ENCODE results near the gene CANX. TPM values are rescaled to one million over a fixed set of nuclear protein-coding genes. Genes with fewer than 3 reads are reported as not detected.

The CANX gene
- total and polyA plus RNA-seq, 9 of the 15 experiments (the other 6 are each of a cell fraction or from before 2014, with no cell fraction given), result 155 to 893 (median 589) TPM

DNA sequence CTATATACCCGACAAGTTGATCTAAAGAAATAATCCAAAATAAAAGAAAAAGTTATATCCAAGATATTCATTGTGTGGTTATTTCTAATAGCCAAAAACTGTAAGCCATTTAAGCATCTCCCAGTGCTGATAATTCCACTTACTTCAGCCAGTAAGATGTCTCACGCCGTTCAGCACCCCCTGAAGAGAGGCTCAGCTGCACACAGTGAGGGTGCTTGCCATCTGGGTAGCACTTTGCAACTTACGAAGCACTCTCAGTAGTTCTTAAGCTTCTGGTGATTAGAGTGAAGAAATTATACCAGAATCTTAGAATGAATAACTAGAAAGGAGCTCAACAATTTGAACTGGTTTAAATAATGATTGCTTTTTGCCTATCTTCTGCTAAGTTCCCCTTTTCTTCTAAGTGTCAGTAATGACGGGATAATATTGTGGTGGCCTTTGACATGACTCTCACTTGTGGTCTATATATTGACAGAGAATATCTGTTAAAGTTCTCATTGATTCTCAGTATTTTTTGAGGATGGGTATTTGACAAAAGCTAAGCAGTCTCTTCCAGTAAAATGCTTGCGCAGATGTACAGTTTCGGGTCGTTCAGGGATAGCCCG lies 68.8 kb downstream of the CANX start:
- intact Hi-C loops (cut with micrococcal nuclease), result loop anchor here (5.0 kb wide), 1 partner anchor 40 kb away; the partner anchor contains the start of gene MGAT4B
- DNase-seq (ENCODE audit: extremely low read depth in 1 of 4, low spot score in 3 of 4) (no peak), ATAC-seq (no peak), FAIRE-seq (no peak)
- in situ Hi-C loops (cut with MboI), result no loop called here
- Histone ChIP-seq H3K4me3 (no peak overlapping the region), H3K4me1 (replicated peaks in 1 of 2; ENCODE audit: control insufficient read depth in 2 of 2, insufficient read depth in 2 of 2, low read length in 2 of 2) (peaks cover 18 to 31% of the 10 kb centered on the region in 2 experiments), H3K27me3 (ENCODE audit: control insufficient read depth in 2 of 2, insufficient read depth in 2 of 2, low read length in 2 of 2) (no peaks in the 10 kb centered on the region), H4K20me1 (replicated peaks; ENCODE audit: control insufficient read depth, insufficient read depth, low read length) (peaks cover 33% of the 10 kb centered on the region), H2AFZ (ENCODE audit: low read depth, low read length) (no peak overlapping the region), H3K9me3 (replicated peaks; ENCODE audit: control insufficient read depth, insufficient read depth, low read depth, low read length) (no peaks in the 10 kb centered on the region), H3K9ac (ENCODE audit: insufficient read depth in 1 of 2, low read depth in 2 of 2, low read length in 2 of 2) (no peak overlapping the region), H3K27ac (ENCODE audit: extremely low read depth, low read depth, low read length) (no peak overlapping the region), H3K79me2 (ENCODE audit: control insufficient read depth, insufficient read depth, low read length) (peaks cover 53% of the 10 kb centered on the region), H3K9me1 (ENCODE audit: control insufficient read depth, insufficient read depth, low read length) (peaks cover 8% of the 10 kb centered on the region), H3K4me2 (ENCODE audit: insufficient read depth, low read length) (no peak overlapping the region), H3K36me3 (ENCODE audit: control insufficient read depth, insufficient read depth, low read length) (peaks cover 80% of the 10 kb centered on the region)
- TF ChIP-seq SMC3 (conservative IDR thresholded peaks at IDR 0.05; ENCODE audit: insufficient read depth, low read depth, low read length), result no peak
- no peak for TF ChIP-seq MAFK (IDR thresholded peaks at IDR 0.05; ENCODE audit: low read length)
- TF ChIP-seq, protein P1, sequence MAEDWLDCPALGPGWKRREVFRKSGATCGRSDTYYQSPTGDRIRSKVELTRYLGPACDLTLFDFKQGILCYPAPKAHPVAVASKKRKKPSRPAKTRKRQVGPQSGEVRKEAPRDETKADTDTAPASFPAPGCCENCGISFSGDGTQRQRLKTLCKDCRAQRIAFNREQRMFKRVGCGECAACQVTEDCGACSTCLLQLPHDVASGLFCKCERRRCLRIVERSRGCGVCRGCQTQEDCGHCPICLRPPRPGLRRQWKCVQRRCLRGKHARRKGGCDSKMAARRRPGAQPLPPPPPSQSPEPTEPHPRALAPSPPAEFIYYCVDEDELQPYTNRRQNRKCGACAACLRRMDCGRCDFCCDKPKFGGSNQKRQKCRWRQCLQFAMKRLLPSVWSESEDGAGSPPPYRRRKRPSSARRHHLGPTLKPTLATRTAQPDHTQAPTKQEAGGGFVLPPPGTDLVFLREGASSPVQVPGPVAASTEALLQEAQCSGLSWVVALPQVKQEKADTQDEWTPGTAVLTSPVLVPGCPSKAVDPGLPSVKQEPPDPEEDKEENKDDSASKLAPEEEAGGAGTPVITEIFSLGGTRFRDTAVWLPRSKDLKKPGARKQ (CRISPR knock-in tag; IDR thresholded peaks at IDR 0.05), result no peak
- TF ChIP-seq NR4A1 (CRISPR knock-in tag; IDR thresholded peaks at IDR 0.05), result no peak
- TF ChIP-seq NR4A1 (tag; IDR thresholded peaks at IDR 0.05), result no peak
- no peak for TF ChIP-seq SMARCE1 (IDR thresholded peaks at IDR 0.05)
- TF ChIP-seq RFX5 (IDR thresholded peaks at IDR 0.05; ENCODE audit: low read depth, low read length), result no peak
- no peak for TF ChIP-seq ZNF140 (CRISPR knock-in tag; IDR thresholded peaks at IDR 0.05)
- TF ChIP-seq SMAD1 (IDR thresholded peaks at IDR 0.05; ENCODE audit: low read depth, low read length, partially characterized antibody), result no peak
- no peak for TF ChIP-seq ZFP1 (CRISPR knock-in tag; IDR thresholded peaks at IDR 0.05)
- no peak for TF ChIP-seq ZFX (CRISPR knock-in tag; IDR thresholded peaks at IDR 0.05)
- no peak for TF ChIP-seq ZNF717 (CRISPR knock-in tag; IDR thresholded peaks at IDR 0.05)
- TF ChIP-seq, protein P2, sequence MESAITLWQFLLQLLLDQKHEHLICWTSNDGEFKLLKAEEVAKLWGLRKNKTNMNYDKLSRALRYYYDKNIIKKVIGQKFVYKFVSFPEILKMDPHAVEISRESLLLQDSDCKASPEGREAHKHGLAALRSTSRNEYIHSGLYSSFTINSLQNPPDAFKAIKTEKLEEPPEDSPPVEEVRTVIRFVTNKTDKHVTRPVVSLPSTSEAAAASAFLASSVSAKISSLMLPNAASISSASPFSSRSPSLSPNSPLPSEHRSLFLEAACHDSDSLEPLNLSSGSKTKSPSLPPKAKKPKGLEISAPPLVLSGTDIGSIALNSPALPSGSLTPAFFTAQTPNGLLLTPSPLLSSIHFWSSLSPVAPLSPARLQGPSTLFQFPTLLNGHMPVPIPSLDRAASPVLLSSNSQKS (CRISPR knock-in tag; IDR thresholded peaks at IDR 0.05), result no peak
- TF ChIP-seq, protein P3, sequence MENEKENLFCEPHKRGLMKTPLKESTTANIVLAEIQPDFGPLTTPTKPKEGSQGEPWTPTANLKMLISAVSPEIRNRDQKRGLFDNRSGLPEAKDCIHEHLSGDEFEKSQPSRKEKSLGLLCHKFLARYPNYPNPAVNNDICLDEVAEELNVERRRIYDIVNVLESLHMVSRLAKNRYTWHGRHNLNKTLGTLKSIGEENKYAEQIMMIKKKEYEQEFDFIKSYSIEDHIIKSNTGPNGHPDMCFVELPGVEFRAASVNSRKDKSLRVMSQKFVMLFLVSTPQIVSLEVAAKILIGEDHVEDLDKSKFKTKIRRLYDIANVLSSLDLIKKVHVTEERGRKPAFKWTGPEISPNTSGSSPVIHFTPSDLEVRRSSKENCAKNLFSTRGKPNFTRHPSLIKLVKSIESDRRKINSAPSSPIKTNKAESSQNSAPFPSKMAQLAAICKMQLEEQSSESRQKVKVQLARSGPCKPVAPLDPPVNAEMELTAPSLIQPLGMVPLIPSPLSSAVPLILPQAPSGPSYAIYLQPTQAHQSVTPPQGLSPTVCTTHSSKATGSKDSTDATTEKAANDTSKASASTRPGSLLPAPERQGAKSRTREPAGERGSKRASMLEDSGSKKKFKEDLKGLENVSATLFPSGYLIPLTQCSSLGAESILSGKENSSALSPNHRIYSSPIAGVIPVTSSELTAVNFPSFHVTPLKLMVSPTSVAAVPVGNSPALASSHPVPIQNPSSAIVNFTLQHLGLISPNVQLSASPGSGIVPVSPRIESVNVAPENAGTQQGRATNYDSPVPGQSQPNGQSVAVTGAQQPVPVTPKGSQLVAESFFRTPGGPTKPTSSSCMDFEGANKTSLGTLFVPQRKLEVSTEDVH (IDR thresholded peaks at IDR 0.05; ENCODE audit: low read depth, partially characterized antibody), result no peak
- TF ChIP-seq SNIP1 (IDR thresholded peaks at IDR 0.05; ENCODE audit: low read depth), result no peak
- no peak for TF ChIP-seq MCM3 (IDR thresholded peaks at IDR 0.05)
- TF ChIP-seq CXXC5 (CRISPR knock-in tag; IDR thresholded peaks at IDR 0.05), result no peak
- CTCF ChIA-PET (ENCODE audit: low intra/inter-chr PET ratio), result no interaction called here
- WGBS (ENCODE audit: insufficient coverage, low coverage, missing lambda C conversion rate), result 94% methylated on average over 9 of the region's 9 CpGs
- POLR2A ChIA-PET, result interaction anchor here (1.0 to 2.8 kb wide), 4 partner anchors 12 to 53 kb away, joined by 3 to 8 read pairs (median 4); partner anchors contain the start of gene SQSTM1
- no TSS peak for BruUV-seq (replicated peaks)
